HG03571 (cell line): ENCODE data around the gene NRAS.

Source experiments
- ATAC-seq: cut with Tn5 transposase; IDR thresholded peaks from one replicate; pipeline ENCODE4 v1.9.1; 2021; ENCODE audit not compliant: unreplicated experiment

Gene NRAS

GRCh38 chr1:114728553-114728952 is 12.0 kb upstream of the NRAS start:
- no peak for ATAC-seq

- ATAC-seq = no peak
Observed at GRCh38 chr1:114725230-114725629, 8.7 kb upstream of the NRAS start.

DNA sequence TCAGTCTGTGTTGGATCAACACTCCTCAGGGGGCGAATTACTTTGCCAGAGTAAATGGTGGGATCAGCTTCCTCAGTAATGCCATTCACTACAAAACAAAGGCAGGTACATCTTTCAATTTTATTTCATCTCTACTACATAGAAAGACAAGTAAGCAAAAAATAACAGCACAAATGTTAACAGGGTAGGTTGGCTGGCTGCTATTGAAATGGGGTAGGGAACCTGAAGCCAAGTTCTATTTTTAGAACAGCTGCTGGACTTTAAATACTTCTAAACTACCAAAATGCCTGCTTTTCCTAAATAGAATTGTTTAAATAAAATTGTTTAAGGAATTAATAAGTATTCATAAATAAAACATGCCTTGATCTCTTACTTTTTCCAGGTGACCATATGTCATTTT is 7.3 kb upstream of the NRAS start:
- ATAC-seq = no peak

GRCh38 chr1:114723457-114723856 is 6.9 kb upstream of the NRAS start:
- no peak for ATAC-seq

DNA sequence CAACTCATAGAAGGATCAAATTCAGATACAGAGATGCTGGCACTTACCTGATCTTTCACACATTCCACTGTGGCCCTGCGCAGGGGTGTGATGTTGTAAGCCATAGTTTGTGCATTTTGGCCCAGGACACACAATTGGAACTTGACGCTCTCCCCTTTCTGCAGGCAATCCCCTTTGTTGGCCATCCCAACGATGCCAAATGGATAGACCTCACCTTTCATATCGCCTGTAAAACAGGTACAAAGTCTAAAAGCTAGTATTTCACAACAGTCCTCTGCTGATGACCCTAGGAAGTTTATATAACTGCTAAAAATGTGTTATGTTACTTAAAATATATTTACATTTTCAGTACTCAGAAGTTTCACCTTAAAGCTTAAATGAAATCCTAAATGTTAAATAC is 3.9 kb upstream of the NRAS start:
- ATAC-seq = no peak

DNA sequence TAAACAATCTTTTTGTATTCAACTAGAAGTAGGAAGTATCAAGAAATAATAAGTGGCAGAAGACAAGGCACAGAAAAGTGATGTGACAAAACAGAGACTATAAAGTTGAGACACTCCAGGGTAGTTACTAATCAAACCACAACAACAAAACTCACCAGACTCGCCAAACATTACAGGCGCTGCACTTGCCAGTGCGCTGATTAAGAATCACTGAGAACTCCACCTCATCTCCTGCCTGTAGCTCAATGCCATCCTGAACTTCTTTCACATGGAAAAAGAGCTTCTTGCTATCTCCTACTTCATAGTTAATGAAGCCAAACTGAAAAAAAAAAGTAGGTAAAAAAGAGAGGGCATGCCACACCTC is 2.8 kb upstream of the NRAS start:
- no peak for ATAC-seq

GRCh38 chr1:114718661-114719423 is 2.3 kb upstream of the NRAS start:
- ATAC-seq = no peak

DNA sequence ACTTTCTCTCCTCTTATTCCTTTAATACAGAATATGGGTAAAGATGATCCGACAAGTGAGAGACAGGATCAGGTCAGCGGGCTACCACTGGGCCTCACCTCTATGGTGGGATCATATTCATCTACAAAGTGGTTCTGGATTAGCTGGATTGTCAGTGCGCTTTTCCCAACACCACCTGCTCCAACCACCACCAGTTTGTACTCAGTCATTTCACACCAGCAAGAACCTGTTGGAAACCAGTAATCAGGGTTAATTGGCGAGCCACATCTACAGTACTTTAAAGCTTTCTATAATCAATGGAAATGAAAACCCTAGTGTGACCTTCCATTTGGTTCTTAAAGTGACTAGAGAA is 643 bp downstream of the NRAS start:
- ATAC-seq = no peak

- ATAC-seq = no peak
Observed at GRCh38 chr1:114712977-114713376, 3.6 kb downstream of the NRAS start.

GRCh38 chr1:114710360-114710759 is 6.2 kb downstream of the NRAS start:
- ATAC-seq = no peak

GRCh38 chr1:114707604-114708003 is 9.0 kb downstream of the NRAS start:
- ATAC-seq = no peak

DNA sequence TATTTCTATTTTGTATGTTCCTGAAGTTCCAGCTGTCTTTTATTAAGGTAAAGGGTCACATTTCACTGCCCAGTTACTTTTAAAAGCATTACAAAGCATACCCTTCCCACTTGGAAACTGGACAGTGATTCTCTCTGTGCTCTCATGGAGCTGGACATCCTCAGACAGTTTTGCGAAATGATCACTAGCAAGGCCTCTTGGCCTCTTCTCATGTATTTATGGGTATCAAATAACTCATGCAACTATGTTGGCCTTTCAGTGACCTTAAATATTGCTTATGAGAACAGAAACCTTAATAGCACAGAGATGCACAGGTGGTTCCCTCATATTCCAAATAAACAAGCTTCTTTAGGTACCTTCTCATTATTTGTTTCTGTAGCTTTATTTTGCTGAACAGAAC is 13.3 kb downstream of the NRAS start:
- ATAC-seq = no peak

DNA sequence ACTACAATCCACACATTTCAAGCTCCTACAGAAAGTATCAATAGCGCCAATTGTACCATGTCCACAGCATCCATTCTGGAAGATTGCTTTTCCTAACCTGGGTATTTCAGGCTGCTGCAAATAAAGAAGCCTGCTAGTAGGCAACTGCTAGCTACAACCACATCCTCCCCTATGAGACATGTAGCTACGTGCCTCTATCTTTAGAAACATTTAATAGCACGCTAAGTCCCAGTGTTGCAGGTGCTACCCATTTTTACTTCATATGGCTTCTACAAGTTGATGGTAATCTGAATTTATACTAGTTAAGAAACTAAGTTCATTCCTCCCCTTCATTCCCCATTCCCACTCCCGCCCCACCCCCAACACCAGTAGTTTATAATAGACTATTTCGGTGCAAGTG is 13.8 kb downstream of the NRAS start:
- no peak for ATAC-seq

DNA sequence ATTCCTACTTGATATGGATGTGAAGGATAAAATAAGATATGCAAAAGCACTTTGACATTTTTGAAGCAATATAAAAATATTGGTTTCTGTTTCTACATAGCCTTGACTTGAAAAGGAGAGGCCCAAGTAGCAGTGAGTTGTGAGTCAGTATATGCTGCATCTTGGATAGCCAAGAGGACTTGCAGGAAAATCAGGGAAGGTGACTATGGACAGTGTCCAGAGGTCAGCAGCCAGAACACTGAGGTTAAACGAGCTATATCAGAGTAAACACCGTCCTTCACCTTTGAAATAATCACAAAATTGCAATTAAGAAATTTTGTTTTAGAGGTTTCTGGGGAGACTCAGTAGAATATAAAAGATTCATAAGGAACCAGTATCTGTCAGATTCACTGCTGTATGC is 14.6 kb downstream of the NRAS start:
- ATAC-seq = no peak

- ATAC-seq = no peak
Observed at GRCh38 chr1:114700036-114700600, 16.5 kb downstream of the NRAS start.

DNA sequence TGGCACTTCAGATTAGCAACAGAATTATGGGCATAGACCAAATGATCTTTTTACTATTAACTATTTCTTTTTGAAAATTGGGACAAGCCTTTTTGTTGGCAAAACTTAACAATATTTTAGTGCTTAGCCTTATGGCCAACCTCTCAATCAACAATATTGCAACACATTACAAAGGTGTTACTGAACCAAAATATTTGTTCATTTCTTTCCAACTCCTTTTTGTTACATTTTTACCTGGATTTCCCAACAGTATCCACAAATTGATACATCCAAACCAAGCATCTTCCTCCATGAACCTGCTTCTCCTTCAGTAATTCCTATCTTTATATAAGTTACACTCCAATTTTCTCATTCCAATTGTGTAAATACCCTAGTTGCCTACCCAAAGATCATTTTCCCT is 19.8 kb downstream of the NRAS start:
- ATAC-seq = no peak

- no peak for ATAC-seq
Observed at GRCh38 chr1:114695430-114696058, 21.0 kb downstream of the NRAS start, which contains the start of gene AMPD1. Gene AMPD1 (minus strand): TSS chr1:114695546. CDS start chr1:114695471, 75 bp downstream.

DNA sequence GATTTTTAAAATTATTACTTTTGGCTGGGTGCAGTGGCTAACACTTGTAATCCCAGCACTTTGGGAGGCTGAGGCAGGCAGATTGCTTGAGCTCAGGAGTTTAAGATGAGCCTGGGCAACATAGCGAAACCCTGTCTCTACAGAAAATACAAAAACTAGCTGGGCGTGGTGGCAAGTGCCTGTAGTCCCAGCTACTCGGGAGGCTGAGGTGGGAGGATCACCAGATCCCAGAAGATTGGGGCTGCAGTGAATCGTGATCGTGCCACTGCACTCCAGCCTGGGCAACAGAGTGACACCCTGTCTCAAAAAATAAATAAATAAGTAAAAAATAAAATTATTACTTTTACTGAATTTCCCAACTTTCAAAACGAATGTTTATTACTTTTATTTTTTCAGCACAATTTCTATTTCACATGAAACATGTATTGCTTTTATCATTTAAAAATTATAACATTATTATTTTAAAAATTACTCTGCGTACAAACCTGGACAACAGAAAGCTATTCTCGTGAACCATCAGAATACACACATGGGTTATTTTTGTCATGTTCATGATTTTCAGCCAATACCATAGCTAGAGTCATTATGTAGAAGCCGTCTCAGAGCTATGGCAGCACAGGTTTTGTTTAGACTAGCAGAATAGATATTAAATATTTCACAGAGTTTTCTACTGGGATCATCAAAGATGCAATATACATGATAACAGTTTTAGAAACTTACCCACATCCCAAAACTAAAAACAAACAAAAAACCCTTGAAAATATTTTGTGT is 21.8 kb downstream of the NRAS start:
- no peak for ATAC-seq

DNA sequence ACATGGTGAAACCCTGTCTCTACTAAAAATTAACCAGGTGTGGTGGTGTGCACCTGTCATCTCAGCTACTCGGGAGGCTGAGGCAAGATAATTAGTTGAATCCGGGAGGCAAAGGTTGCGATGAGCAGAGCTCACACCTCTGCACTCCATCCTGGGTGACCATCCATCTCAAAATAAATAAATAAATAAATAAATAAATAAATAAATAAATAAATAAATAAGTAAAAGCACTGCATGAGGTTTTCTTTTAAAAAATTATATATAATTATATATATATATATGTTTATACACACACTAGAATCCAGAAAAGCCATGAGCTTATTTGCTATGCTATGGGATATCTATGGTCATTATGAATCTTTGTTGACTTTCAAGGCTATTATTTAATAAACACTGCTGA is 23.6 kb downstream of the NRAS start:
- no peak for ATAC-seq

GRCh38 chr1:114691061-114691460 is 25.5 kb downstream of the NRAS start:
- ATAC-seq = no peak

DNA sequence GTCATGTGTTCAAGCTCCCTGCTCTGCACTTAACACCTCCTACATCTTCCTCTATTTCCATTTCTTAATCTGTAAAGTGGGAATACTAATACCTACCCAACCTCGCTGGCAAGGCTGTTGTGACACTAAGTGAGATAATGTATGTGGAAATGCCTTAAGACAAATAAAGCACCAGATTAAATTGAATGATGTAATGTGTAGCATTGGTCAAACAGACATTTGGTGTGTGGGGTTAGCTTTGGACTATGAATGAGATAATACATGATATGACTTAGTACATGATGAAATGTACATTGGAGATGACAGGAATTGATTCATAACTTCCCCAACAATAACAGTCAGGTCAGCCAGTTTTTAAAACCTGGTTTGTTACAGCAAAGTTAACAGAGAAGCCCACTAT is 26.4 kb downstream of the NRAS start:
- ATAC-seq = no peak

DNA sequence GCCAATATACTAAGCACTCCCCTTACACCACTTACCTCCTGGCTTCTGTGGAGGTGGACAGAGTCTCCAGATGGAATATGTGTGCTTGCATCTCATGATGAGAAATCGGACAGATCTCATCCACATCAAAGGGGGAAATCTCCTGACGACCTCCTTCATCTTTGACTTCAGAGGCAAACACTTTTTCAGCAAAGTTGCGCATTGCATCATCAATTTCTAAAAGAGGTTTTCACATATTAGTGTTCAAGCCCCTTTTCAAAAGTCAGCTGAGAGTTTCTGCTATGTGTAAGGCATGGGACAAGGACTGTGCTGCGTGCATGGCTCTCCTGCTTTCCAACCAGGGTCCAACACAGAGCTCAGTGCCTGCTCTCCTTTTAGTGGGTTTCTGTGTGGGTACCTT is 28.0 kb downstream of the NRAS start:
- no peak for ATAC-seq
